Mucosa of descending colon (tissue), 3 donors: ENCODE data around the gene LAMTOR2. TPM values are rescaled to one million over a fixed set of nuclear protein-coding genes. Genes with fewer than 3 reads are reported as not detected.
A peak's percentile ranks its signal among the peaks of the same experiment; 100 is the strongest.

Experiments
- ATAC-seq: fragments of 200-7000 bp; cut with Tn5 transposase; one replicate; pipeline ENCODE4 v1.9.1; 2020; ENCODE audit warnings: mild to moderate bottlenecking, moderate library complexity
- DNase-seq, 3 donors: peaks; one replicate each; pipeline ENCODE4 v3.0.0-alpha.2; 2020
- H3K36me3 ChIP-seq: fragments of 200-600 bp; one replicate; pipeline ENCODE4 v1.8.0; 2021; ENCODE audit warnings: low read depth, mild to moderate bottlenecking
- H3K4me1 ChIP-seq: fragments of 200-600 bp; one replicate; pipeline ENCODE4 v1.8.0; 2021; ENCODE audit warnings: low read depth, mild to moderate bottlenecking
- H3K4me3 ChIP-seq: fragments of 200-600 bp; one replicate; pipeline ENCODE4 v1.8.0; 2021; ENCODE audit warnings: mild to moderate bottlenecking
- H3K9me3 ChIP-seq: fragments of 200-600 bp; one replicate; pipeline ENCODE4 v1.8.0; 2021; ENCODE audit warnings: mild to moderate bottlenecking
- CTCF ChIP-seq: fragments of 200-600 bp; IDR thresholded peaks from one replicate; pipeline ENCODE4 v1.8.0; 2022; ENCODE audit warnings: antibody characterized with exemption, mild to moderate bottlenecking
- intact Hi-C, 2 donors: fragments of 100-400 bp; cut with DNase I in 1 of 2; cut with micrococcal nuclease in 1 of 2; formaldehyde crosslinking; loops; one replicate each; pipeline versions ENCODE4 v1.11.0 to v1.11.1; 2022; cut with DNase I, micrococcal nuclease
- total RNA-seq, 3 donors: library from RNA; stranded (reverse); fragmentation: NEBNext Ultra II Directional in 2 of 3; extraction: Animal tissue kit (Norgen Biotek cat#: 25700) in 2 of 3; gene quantifications; one replicate each; pipeline versions ENCODE4 v1.2.1 to v1.2.4, GENCODE V29; 2021 to 2023
- donor health status: DM: no; HTN: no; CAD: no; lungs with moderate emphysema.
- donor health status: DM: no; HTN: no; CAD: no.
- donor health status: DM: no; HTN: yes; CAD: no.

Gene LAMTOR2
- total RNA-seq, 3 donors from 2014 or later = 49.8 to 73.4 (median 60.7) TPM

DNA sequence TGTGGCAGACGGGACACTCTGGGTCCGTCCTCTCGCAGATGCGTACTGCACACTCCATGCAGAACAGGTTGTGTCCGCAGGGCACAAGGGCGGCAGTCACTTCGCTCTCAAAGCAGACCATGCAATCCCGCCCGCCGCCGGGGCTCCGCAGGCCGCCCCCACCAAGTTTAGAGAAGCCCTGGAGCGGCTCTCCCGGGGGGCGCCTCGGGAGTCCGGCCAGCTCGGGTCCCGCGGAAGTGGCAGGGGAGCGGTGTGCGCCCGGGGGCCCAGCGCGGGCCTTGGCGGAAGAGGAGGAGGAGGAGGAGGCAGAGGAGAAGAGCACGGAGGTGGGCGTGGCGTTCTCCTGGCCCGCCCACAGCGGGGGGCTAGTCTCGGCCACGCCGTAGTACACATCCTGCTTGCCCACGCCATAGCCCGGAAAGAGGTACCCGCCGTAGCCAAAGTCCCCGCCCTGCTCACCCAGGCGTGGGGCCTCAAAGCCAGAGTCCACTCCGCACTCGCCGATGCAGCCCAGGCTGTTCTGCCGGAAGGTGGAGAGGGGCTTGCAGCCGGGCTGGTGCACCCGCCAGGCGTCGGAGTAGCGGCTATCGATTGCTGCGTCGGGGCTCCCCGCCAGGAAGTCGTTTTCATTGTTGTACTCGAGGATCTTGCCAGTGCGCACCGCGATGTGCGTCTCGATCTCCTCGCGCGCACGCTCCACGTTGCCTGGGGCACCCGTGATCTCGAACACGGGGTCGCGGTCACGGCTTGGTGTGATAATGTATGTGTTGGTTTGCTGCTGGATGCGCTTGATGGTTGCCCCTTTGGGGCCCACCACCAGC lies 22.2 kb downstream of the LAMTOR2 start:
- H3K4me1 ChIP-seq = no peaks in the 10 kb centered on the region
- DNase-seq = peak in 1 of 3 donors; percentile 21
- peak; percentile 41 for ATAC-seq
- intact Hi-C loops = no loop called here
- no peaks in the 10 kb centered on the region for H3K36me3 ChIP-seq
- no peak for TF ChIP-seq CTCF
- no peak overlapping the region for H3K4me3 ChIP-seq
- H3K9me3 ChIP-seq = no peaks in the 10 kb centered on the region

DNA sequence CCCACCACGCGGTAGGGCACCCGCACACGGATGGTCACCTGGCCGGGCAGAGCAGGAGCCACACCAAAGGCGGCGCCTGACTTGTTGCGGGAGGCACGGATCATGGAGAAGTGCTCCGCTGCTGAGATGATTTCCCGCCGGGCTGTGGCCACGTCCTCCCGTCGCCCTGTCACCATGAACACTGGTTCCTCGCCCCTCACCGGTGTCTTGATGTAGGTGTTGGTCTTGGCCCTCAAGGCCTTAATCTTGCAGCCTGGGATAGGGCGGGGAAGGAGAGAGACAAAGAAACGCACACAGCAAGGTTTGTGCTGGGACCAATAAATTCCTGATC lies 22.8 kb downstream of the LAMTOR2 start:
- no peaks in the 10 kb centered on the region for H3K9me3 ChIP-seq
- DNase-seq (no peak), ATAC-seq (no peak)
- no peak for TF ChIP-seq CTCF
- no peak overlapping the region for H3K4me3 ChIP-seq
- H3K36me3 ChIP-seq = no peaks in the 10 kb centered on the region
- intact Hi-C loops = no loop called here
- peaks cover 2% of the 10 kb centered on the region for H3K4me1 ChIP-seq

DNA sequence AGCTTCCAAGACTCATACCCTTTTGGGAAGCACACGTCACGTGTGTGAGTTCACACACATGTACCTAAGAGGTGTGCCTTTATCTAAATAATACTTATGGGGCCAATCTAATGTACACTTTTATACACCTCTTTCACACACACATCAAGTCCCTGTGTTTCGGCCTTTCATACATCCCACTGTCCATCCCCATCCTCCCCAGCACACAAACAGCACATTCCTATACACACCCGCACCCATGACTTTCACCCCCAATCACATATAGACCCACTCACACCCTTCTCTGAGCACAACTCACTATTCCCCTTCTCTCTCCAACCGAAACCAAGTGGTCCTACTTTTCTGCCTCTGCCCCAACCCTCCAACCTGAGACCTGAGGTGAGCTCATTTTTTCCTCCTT lies 24.1 kb downstream of the LAMTOR2 start:
- no peak for TF ChIP-seq CTCF
- no peak for DNase-seq
- no peaks in the 10 kb centered on the region for H3K9me3 ChIP-seq
- no peaks in the 10 kb centered on the region for H3K36me3 ChIP-seq
- ATAC-seq = no peak
- H3K4me1 ChIP-seq = peaks cover 2% of the 10 kb centered on the region
- intact Hi-C loops = no loop called here
- no peak overlapping the region for H3K4me3 ChIP-seq

DNA sequence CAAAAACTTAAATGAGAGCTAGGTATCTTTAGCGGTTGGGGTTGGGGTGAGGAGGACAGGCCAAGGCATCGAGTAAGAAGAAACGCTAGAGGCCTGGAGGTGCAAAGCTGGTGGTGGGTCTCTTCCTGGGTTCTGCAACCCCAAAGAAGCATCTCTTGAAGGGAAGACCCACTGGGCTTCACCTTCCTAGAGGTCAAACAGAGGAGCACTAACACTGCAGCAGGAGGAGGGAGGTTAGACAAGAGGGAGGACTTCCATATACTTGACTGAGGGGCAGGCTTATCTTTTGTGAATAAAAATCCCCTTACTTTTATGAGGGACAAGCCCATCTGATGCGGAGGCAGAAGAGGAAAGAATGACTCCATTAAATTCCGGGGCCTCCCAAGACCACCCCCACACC lies 25.2 kb downstream of the LAMTOR2 start:
- no peak for DNase-seq
- Histone ChIP-seq H3K9me3 (no peaks in the 10 kb centered on the region), H3K4me3 (no peak overlapping the region), H3K4me1 (peaks cover 2% of the 10 kb centered on the region), H3K36me3 (no peaks in the 10 kb centered on the region)
- ATAC-seq = no peak
- no peak for TF ChIP-seq CTCF
- intact Hi-C loops = no loop called here

GRCh38 chr1:156080241-156080862 lies 25.8 kb downstream of the LAMTOR2 start:
- H3K9me3 ChIP-seq = no peaks in the 10 kb centered on the region
- no peak for ATAC-seq
- intact Hi-C loops = no loop called here
- no peaks in the 10 kb centered on the region for H3K36me3 ChIP-seq
- no peak for TF ChIP-seq CTCF
- H3K4me1 ChIP-seq = peaks cover 2% of the 10 kb centered on the region
- DNase-seq = no peak
- no peak overlapping the region for H3K4me3 ChIP-seq
